Cardiac muscle cell (in vitro differentiated cells and primary cell): Measurements from ENCODE around the gene MYL11. TPM values are rescaled to one million over a fixed set of nuclear protein-coding genes. Genes with fewer than 3 reads are reported as not detected.
"Not testable (repeated sequence)": the region's sequence is repeated elsewhere in the genome, so short reads cannot be mapped to it uniquely, and the experiment has no call there.

ENCODE experiments used
- DNase-seq, 2 donors: peaks; one replicate each; pipeline versions ENCODE4 v3.0.0 to v3.0.0-alpha.2; 2010 to 2017; ENCODE audit warnings: low read depth in 1 of 2, low spot score in 1 of 2
- H3K27ac ChIP-seq: fragments of 200-600 bp; sonication (generic); 2 replicates; pipeline ENCODE4 v1.5.1; 2016
- H3K27me3 ChIP-seq: fragments of 200-600 bp; sonication (generic); 2 replicates; pipeline ENCODE4 v1.6.0; 2016; ENCODE audit warnings: control low read depth
- H3K36me3 ChIP-seq: fragments of 200-600 bp; sonication (generic); 2 replicates; pipeline ENCODE4 v1.5.1; 2016; ENCODE audit warnings: control low read depth
- H3K4me1 ChIP-seq: fragments of 200-600 bp; sonication (generic); 2 replicates; pipeline ENCODE4 v1.8.1; 2017; ENCODE audit warnings: low read depth, mild to moderate bottlenecking, mixed run types
- H3K4me3 ChIP-seq: fragments of 200-600 bp; sonication (generic); 2 replicates; pipeline ENCODE4 v1.5.1; 2016; ENCODE audit warnings: mild to moderate bottlenecking
- H3K9me3 ChIP-seq: fragments of 200-600 bp; sonication (generic); 2 replicates; pipeline ENCODE4 v1.5.1; 2017; ENCODE audit warnings: low read depth, mild to moderate bottlenecking, control low read depth
- CTCF ChIP-seq: IDR thresholded peaks from 2 replicates; pipeline ENCODE4 v1.5.1; 2012; ENCODE audit warnings: low read depth, mild to moderate bottlenecking, low read length
- polyA plus RNA-seq: library from polyadenylated mRNA; unstranded; fragments of >200 nt; fragmentation: Nextera tagmentation; extraction: Ambion mirVana; gene quantifications from 2 replicates; pipeline ENCODE4 v1.2.1, GENCODE V29; 2016
- total RNA-seq: library from RNA; depleted of rRNA; stranded (reverse); fragments of >200 nt; gene quantifications from 2 replicates; pipeline ENCODE4 v1.2.3, GENCODE V29; 2016

Gene MYL11
- total RNA-seq (1.5 TPM in 1 of 2 replicates, not detected in the other), polyA plus RNA-seq (0.69 and 5.5 TPM in 2 replicates)

GRCh38 chr16:30374538-30374937 lies at the start of gene MYL11:
Gene MYL11 (plus strand): TSS chr16:30374802. CDS start chr16:30374858, 56 bp downstream.
- no peaks in the 10 kb centered on the region for H3K36me3 ChIP-seq
- H3K27ac ChIP-seq, result no peak within 1 kb of the TSS
- TF ChIP-seq CTCF, result no peak
- peaks cover 25% of the 10 kb centered on the region for H3K4me1 ChIP-seq
- DNase-seq, result no peak
- H3K9me3 ChIP-seq, result no peaks in the 10 kb centered on the region
- H3K4me3 ChIP-seq, result no peak within 1 kb of the TSS
- H3K27me3 ChIP-seq, result no peaks in the 10 kb centered on the region

- peak overlapping the region; percentile 78 for H3K4me3 ChIP-seq
- peak overlapping the region; percentile 88 for H3K27ac ChIP-seq
- H3K27me3 ChIP-seq, H3K9me3 ChIP-seq, H3K36me3 ChIP-seq, H3K4me1 ChIP-seq: not testable (repeated sequence)
- peak; percentile 85 to 86 for DNase-seq
Observed at GRCh38 chr16:30334473-30334989, 40.1 kb upstream of the MYL11 start.

- H3K4me1 ChIP-seq, H3K36me3 ChIP-seq, H3K9me3 ChIP-seq, H3K27me3 ChIP-seq: not testable (repeated sequence)
- H3K4me3 ChIP-seq, result peak overlapping the region; percentile 78
- peak overlapping the region; percentile 88 for H3K27ac ChIP-seq
- DNase-seq, result peak; percentile 83 to 88
Observed at GRCh38 chr16:30335028-30335597, 39.5 kb upstream of the MYL11 start.

- Histone ChIP-seq H3K36me3 (no peaks in the 10 kb centered on the region), H3K4me1 (no peaks in the 10 kb centered on the region), H3K4me3 (peak overlapping the region; percentile 78), H3K27me3 (no peaks in the 10 kb centered on the region), H3K27ac (peak overlapping the region; percentile 88), H3K9me3 (no peaks in the 10 kb centered on the region)
- peak in 1 of 2 donors; percentile 41 for DNase-seq
- TF ChIP-seq CTCF, result no peak
Observed at GRCh38 chr16:30335598-30336474, 38.8 kb upstream of the MYL11 start.

- not testable (repeated sequence) for H3K9me3 ChIP-seq, H3K4me3 ChIP-seq, H3K36me3 ChIP-seq, H3K4me1 ChIP-seq, H3K27me3 ChIP-seq, DNase-seq, H3K27ac ChIP-seq
Observed at GRCh38 chr16:30337964-30338357, 36.6 kb upstream of the MYL11 start.

- not testable (repeated sequence) for H3K9me3 ChIP-seq, H3K4me1 ChIP-seq, H3K27me3 ChIP-seq, H3K27ac ChIP-seq, DNase-seq, H3K36me3 ChIP-seq, H3K4me3 ChIP-seq
Observed at GRCh38 chr16:30338715-30339114, 35.9 kb upstream of the MYL11 start.

GRCh38 chr16:30340621-30341020 lies 34.0 kb upstream of the MYL11 start:
- H3K4me1 ChIP-seq, result no peaks in the 10 kb centered on the region
- TF ChIP-seq CTCF, result no peak
- H3K27ac ChIP-seq, result no peak overlapping the region
- no peak for DNase-seq
- H3K4me3 ChIP-seq, result no peak overlapping the region
- H3K9me3 ChIP-seq, result no peaks in the 10 kb centered on the region
- no peaks in the 10 kb centered on the region for H3K27me3 ChIP-seq
- no peaks in the 10 kb centered on the region for H3K36me3 ChIP-seq

GRCh38 chr16:30341971-30342370 lies 32.6 kb upstream of the MYL11 start:
- H3K27ac ChIP-seq, DNase-seq, H3K36me3 ChIP-seq: not testable (repeated sequence)

More at GRCh38 chr16:30341971-30342370, 32.6 kb upstream of the MYL11 start:
- not testable (repeated sequence) for H3K27me3 ChIP-seq, H3K4me1 ChIP-seq, H3K9me3 ChIP-seq, H3K4me3 ChIP-seq
